GM12878 (cell line): Measurements from ENCODE around the gene ALB. TPM values are rescaled to one million over a fixed set of nuclear protein-coding genes. Genes with fewer than 3 reads are reported as not detected.

Experiments used
- ATAC-seq: fragments of 200-7000 bp; cut with Tn5 transposase; 3 replicates; pipeline ENCODE4 v1.9.1; 2020; ENCODE audit warnings: mild to moderate bottlenecking, moderate library complexity
- BruUV-seq: library from RNA; stranded (reverse); fragments of 400-500 nt; replicated peaks from 2 replicates; lab custom pipeline; 2021; lab: Mats Ljungman, UMichigan
- CTCF ChIA-PET: fragments of 300-600 bp; sonication (Branson Sonifier 250); formaldehyde crosslinking; extraction: SDS; loops from one replicate; lab custom pipeline; 2021; ENCODE audit warnings: inconsistent platforms; lab: Yijun Ruan, JAX
- POLR2A ChIA-PET: fragments of 350-600 bp; formaldehyde crosslinking; extraction: SDS; loops from one replicate; lab custom pipeline; 2021; ENCODE audit warnings: inconsistent platforms; lab: Charles Lee
- RAD21 ChIA-PET: fragments of 300-600 bp; sonication (Branson Sonifier 250); formaldehyde crosslinking; loops from one replicate; lab custom pipeline; 2023; ENCODE audit warnings: antibody characterized with exemption; ENCODE audit not compliant: unreplicated experiment; lab: Charles Lee
- SMC1A ChIA-PET: fragments of 300-600 bp; sonication (Branson Sonifier 250); formaldehyde crosslinking; loops from one replicate; lab custom pipeline; 2023; ENCODE audit not compliant: unreplicated experiment, uncharacterized antibody; lab: Charles Lee
- DNase-seq: peaks from one replicate; pipeline ENCODE4 v3.0.0-alpha.2; 2011; ENCODE audit warnings: low read depth, low spot score
- FAIRE-seq: peaks from 3 replicates; lab custom pipeline; 2011; peaks lifted over from hg19 to GRCh38; lab: Jason Lieb, UNC
- H2AFZ ChIP-seq: 2 replicates; pipeline ENCODE4 v1.6.0; 2011; ENCODE audit warnings: low read depth, low read length, control low read depth; ENCODE audit not compliant: control insufficient read depth
- H3K27ac ChIP-seq: 2 replicates; pipeline ENCODE4 v1.5.1; 2011; ENCODE audit warnings: control low read depth; ENCODE audit not compliant: control insufficient read depth, insufficient read depth
- H3K27me3 ChIP-seq, 2 experiments: replicated peaks in 1 of 2; 2 replicates each; pipeline versions ENCODE4 v1.6.0 to v1.6.1; 2011; ENCODE audit warnings: low read length in 1 of 2; ENCODE audit not compliant: control insufficient read depth in 2 of 2, insufficient read depth in 2 of 2
- H3K36me3 ChIP-seq, 2 experiments: 2 replicates each; pipeline ENCODE4 v1.5.1; 2011; ENCODE audit warnings: low read length in 1 of 2; ENCODE audit not compliant: control insufficient read depth in 2 of 2, insufficient read depth in 2 of 2
- H3K4me1 ChIP-seq: 2 replicates; pipeline ENCODE4 v1.6.1; 2011; ENCODE audit warnings: mild to moderate bottlenecking, low read length, moderate library complexity, mixed read lengths; ENCODE audit not compliant: control insufficient read depth, insufficient read depth
- H3K4me2 ChIP-seq: 2 replicates; pipeline ENCODE4 v1.6.0; 2011; ENCODE audit warnings: control low read depth; ENCODE audit not compliant: control insufficient read depth, insufficient read depth
- H3K4me3 ChIP-seq: fragments of 200-600 bp; sonication (generic); 2 replicates; pipeline ENCODE4 v1.5.1; 2016
- H3K79me2 ChIP-seq: 2 replicates; pipeline ENCODE4 v1.6.0; 2011; ENCODE audit warnings: low read length; ENCODE audit not compliant: control insufficient read depth, insufficient read depth
- H3K9ac ChIP-seq: 2 replicates; pipeline ENCODE4 v1.8.0; 2011; ENCODE audit warnings: low read length, control low read depth, mixed read lengths; ENCODE audit not compliant: control insufficient read depth, insufficient read depth
- H3K9me3 ChIP-seq: replicated peaks from 3 replicates; pipeline ENCODE4 v1.5.1; 2011; ENCODE audit warnings: mild to moderate bottlenecking, low read length; ENCODE audit not compliant: control insufficient read depth, insufficient read depth
- H4K20me1 ChIP-seq: 2 replicates; pipeline ENCODE4 v1.6.0; 2011; ENCODE audit not compliant: control insufficient read depth, insufficient read depth
- CHD4 ChIP-seq: fragments of 200-600 bp; sonication (generic); IDR thresholded peaks from 2 replicates; pipeline ENCODE4 v1.6.1; 2016; ENCODE audit warnings: mild to moderate bottlenecking
- HDAC6 ChIP-seq: fragments of 200-600 bp; sonication (generic); IDR thresholded peaks from one replicate; pipeline ENCODE4 v1.8.0; 2017; ENCODE audit warnings: antibody characterized with exemption; ENCODE audit not compliant: unreplicated experiment
- JUNB ChIP-seq: IDR thresholded peaks from 2 replicates; pipeline ENCODE4 v1.6.1; 2016; ENCODE audit warnings: antibody characterized with exemption, mild to moderate bottlenecking
- MYB ChIP-seq: fragments of 150-350 bp; IDR thresholded peaks from 2 replicates; pipeline ENCODE4 v1.6.1; 2014; ENCODE audit warnings: mild to moderate bottlenecking, low read depth, low read length, borderline replicate concordance
- NFYB ChIP-seq: IDR thresholded peaks from 2 replicates; pipeline ENCODE4 v1.6.1; 2011; ENCODE audit warnings: low read depth, mild to moderate bottlenecking, low read length, improper control_type of control experiment, moderate library complexity; ENCODE audit not compliant: insufficient read depth
- PAX5 ChIP-seq: IDR thresholded peaks from 2 replicates; pipeline ENCODE4 v1.6.1; 2011; ENCODE audit warnings: low read depth, low read length, borderline replicate concordance
- SMC3 ChIP-seq: IDR thresholded peaks from 2 replicates; pipeline ENCODE4 v1.6.1; 2011; ENCODE audit warnings: low read length, improper control_type of control experiment, borderline replicate concordance
- SUPT20H ChIP-seq: IDR thresholded peaks from 2 replicates; pipeline ENCODE4 v1.6.1; 2011; ENCODE audit warnings: low read depth, mild to moderate bottlenecking, low read length, moderate library complexity, borderline replicate concordance; ENCODE audit not compliant: control insufficient read depth
- TCF7 ChIP-seq: IDR thresholded peaks from 2 replicates; pipeline ENCODE4 v1.6.1; 2014; ENCODE audit warnings: antibody characterized with exemption, borderline replicate concordance
- ZBED1 ChIP-seq: IDR thresholded peaks from 2 replicates; pipeline ENCODE4 v1.6.1; 2016; ENCODE audit warnings: borderline replicate concordance
- ZNF217 ChIP-seq: fragments of 450-650 bp; IDR thresholded peaks from 2 replicates; pipeline ENCODE4 v1.6.1; 2017; ENCODE audit warnings: antibody characterized with exemption, mild to moderate bottlenecking
- WGBS: methylation state at CpG from one replicate; pipeline ENCODE4 v1.1.6; 2016; ENCODE audit warnings: low lambda C conversion rate; ENCODE audit not compliant: insufficient replicate concordance, insufficient coverage; ENCODE audit errors: missing lambda C conversion rate; 5-methylcytosine and 5-hydroxymethylcytosine counted together
- in situ Hi-C: fragments of 300-500 bp; cut with MboI; formaldehyde crosslinking; loops from 9 replicates; pipeline ENCODE4 v1.14.3; 2018; ENCODE audit warnings: mixed read lengths
- intact Hi-C: fragments of 100-400 bp; cut with micrococcal nuclease; formaldehyde crosslinking; loops from one replicate; pipeline ENCODE4 v1.14.2; 2022; ENCODE audit not compliant: unreplicated experiment
- polyA plus RNA-seq, 11 experiments: library from polyadenylated mRNA; depleted of rRNA in 4 of 11; unstranded in 6 of 11; stranded (reverse) in 5 of 11; fragments of >200 nt; fragmentation: Nextera tagmentation in 4 of 11; fragmentation: Illumina TruSeq in 1 of 11; extraction: Ambion mirVana in 4 of 11; extraction: Trizol in 1 of 11; gene quantifications; 1 replicate in 1 of 11; 2 replicates in 10 of 11; pipeline versions ENCODE4 v1.2.1 to v1.2.3, GENCODE V29; 2011 to 2016; ENCODE audit warnings: inconsistent platforms in 2 of 11, missing spikeins in 2 of 11, low read depth in 1 of 11
- total RNA-seq, 4 experiments: library from RNA; depleted of rRNA in 3 of 4; stranded (reverse); fragments of >200 nt in 3 of 4; fragmentation: Illumina TruSeq in 1 of 4; extraction: Trizol in 1 of 4; gene quantifications; 2 replicates each; pipeline versions ENCODE4 v1.2.1 to v1.2.3, GENCODE V29; 2013 to 2021
- TF ChIP-seq, protein P1 (sequence below): IDR thresholded peaks from 2 replicates; pipeline ENCODE4 v1.6.1; 2012; ENCODE audit warnings: low read depth, low read length, improper control_type of control experiment
- TF ChIP-seq, protein P2 (sequence below): IDR thresholded peaks from 2 replicates; pipeline ENCODE4 v1.6.1; 2011; ENCODE audit warnings: mild to moderate bottlenecking, low read depth, low read length, moderate library complexity; ENCODE audit not compliant: insufficient replicate concordance
- TF ChIP-seq, protein P3 (sequence below): fragments of 450-650 bp; IDR thresholded peaks from 2 replicates; pipeline ENCODE4 v1.6.1; 2016; ENCODE audit warnings: mild to moderate bottlenecking, moderate library complexity, borderline replicate concordance
- TF ChIP-seq, protein P4 (sequence below): fragments of 450-650 bp; IDR thresholded peaks from 2 replicates; pipeline ENCODE4 v1.6.1; 2017; ENCODE audit warnings: mild to moderate bottlenecking, low read depth, inconsistent platforms; ENCODE audit not compliant: poor library complexity, severe bottlenecking

ALB gene
- total and polyA plus RNA-seq, 10 of the 15 experiments (the other 5 are each of a cell fraction or from before 2014, with no cell fraction given) = 0.05 to 29.0 TPM; not detected in 8

DNA sequence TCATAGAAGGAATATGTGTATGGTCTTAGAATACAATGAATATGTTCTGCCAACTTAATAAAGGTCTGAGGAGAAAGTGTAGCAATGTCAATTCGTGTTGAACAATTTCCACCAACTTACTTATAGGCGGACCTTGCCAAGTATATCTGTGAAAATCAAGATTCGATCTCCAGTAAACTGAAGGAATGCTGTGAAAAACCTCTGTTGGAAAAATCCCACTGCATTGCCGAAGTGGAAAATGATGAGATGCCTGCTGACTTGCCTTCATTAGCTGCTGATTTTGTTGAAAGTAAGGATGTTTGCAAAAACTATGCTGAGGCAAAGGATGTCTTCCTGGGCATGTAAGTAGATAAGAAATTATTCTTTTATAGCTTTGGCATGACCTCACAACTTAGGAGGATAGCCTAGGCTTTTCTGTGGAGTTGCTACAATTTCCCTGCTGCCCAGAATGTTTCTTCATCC lies 9.2 kb downstream of the ALB start:
- H2AFZ ChIP-seq = no peak overlapping the region
- H3K4me1 ChIP-seq = no peaks in the 10 kb centered on the region
- in situ Hi-C loops (no loop called here), intact Hi-C loops (no loop called here)
- FAIRE-seq (no peak), DNase-seq (no peak), ATAC-seq (no peak)
- H3K79me2 ChIP-seq = no peaks in the 10 kb centered on the region
- CTCF ChIA-PET = no interaction called here
- POLR2A ChIA-PET = no interaction called here
- TF ChIP-seq JUNB (no peak), TCF7 (no peak), MYB (no peak), SUPT20H (no peak), ZNF217 (no peak), CHD4 (no peak), PAX5 (no peak), SMC3 (no peak), HDAC6 (no peak), ZBED1 (no peak), NFYB (no peak)
- TF ChIP-seq, protein P1, sequence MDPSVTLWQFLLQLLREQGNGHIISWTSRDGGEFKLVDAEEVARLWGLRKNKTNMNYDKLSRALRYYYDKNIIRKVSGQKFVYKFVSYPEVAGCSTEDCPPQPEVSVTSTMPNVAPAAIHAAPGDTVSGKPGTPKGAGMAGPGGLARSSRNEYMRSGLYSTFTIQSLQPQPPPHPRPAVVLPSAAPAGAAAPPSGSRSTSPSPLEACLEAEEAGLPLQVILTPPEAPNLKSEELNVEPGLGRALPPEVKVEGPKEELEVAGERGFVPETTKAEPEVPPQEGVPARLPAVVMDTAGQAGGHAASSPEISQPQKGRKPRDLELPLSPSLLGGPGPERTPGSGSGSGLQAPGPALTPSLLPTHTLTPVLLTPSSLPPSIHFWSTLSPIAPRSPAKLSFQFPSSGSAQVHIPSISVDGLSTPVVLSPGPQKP = no peak
- TF ChIP-seq, protein P2, sequence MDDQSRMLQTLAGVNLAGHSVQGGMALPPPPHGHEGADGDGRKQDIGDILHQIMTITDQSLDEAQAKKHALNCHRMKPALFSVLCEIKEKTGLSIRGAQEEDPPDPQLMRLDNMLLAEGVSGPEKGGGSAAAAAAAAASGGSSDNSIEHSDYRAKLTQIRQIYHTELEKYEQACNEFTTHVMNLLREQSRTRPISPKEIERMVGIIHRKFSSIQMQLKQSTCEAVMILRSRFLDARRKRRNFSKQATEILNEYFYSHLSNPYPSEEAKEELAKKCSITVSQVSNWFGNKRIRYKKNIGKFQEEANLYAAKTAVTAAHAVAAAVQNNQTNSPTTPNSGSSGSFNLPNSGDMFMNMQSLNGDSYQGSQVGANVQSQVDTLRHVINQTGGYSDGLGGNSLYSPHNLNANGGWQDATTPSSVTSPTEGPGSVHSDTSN = no peak
- TF ChIP-seq, protein P3, sequence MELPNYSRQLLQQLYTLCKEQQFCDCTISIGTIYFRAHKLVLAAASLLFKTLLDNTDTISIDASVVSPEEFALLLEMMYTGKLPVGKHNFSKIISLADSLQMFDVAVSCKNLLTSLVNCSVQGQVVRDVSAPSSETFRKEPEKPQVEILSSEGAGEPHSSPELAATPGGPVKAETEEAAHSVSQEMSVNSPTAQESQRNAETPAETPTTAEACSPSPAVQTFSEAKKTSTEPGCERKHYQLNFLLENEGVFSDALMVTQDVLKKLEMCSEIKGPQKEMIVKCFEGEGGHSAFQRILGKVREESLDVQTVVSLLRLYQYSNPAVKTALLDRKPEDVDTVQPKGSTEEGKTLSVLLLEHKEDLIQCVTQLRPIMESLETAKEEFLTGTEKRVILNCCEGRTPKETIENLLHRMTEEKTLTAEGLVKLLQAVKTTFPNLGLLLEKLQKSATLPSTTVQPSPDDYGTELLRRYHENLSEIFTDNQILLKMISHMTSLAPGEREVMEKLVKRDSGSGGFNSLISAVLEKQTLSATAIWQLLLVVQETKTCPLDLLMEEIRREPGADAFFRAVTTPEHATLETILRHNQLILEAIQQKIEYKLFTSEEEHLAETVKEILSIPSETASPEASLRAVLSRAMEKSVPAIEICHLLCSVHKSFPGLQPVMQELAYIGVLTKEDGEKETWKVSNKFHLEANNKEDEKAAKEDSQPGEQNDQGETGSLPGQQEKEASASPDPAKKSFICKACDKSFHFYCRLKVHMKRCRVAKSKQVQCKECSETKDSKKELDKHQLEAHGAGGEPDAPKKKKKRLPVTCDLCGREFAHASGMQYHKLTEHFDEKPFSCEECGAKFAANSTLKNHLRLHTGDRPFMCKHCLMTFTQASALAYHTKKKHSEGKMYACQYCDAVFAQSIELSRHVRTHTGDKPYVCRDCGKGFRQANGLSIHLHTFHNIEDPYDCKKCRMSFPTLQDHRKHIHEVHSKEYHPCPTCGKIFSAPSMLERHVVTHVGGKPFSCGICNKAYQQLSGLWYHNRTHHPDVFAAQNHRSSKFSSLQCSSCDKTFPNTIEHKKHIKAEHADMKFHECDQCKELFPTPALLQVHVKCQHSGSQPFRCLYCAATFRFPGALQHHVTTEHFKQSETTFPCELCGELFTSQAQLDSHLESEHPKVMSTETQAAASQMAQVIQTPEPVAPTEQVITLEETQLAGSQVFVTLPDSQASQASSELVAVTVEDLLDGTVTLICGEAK = no peak
- TF ChIP-seq, protein P4, sequence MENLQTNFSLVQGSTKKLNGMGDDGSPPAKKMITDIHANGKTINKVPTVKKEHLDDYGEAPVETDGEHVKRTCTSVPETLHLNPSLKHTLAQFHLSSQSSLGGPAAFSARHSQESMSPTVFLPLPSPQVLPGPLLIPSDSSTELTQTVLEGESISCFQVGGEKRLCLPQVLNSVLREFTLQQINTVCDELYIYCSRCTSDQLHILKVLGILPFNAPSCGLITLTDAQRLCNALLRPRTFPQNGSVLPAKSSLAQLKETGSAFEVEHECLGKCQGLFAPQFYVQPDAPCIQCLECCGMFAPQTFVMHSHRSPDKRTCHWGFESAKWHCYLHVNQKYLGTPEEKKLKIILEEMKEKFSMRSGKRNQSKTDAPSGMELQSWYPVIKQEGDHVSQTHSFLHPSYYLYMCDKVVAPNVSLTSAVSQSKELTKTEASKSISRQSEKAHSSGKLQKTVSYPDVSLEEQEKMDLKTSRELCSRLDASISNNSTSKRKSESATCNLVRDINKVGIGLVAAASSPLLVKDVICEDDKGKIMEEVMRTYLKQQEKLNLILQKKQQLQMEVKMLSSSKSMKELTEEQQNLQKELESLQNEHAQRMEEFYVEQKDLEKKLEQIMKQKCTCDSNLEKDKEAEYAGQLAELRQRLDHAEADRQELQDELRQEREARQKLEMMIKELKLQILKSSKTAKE = no peak
- H3K27me3 ChIP-seq = peaks cover 0 to 3% of the 10 kb centered on the region in 2 experiments; a peak in 1 of 4 replicates
- H3K4me3 ChIP-seq = no peak overlapping the region
- H3K27ac ChIP-seq = no peak overlapping the region
- no peak overlapping the region for H3K4me2 ChIP-seq
- H4K20me1 ChIP-seq = no peaks in the 10 kb centered on the region
- H3K9ac ChIP-seq = no peak overlapping the region
- no peaks in the 10 kb centered on the region for H3K9me3 ChIP-seq
- SMC1A ChIA-PET = interaction anchor here (1.2 kb wide), 1 partner anchor 19 kb away, joined by 3 read pairs; no protein-coding TSS in a partner anchor
- 21% methylated on average over 4 of the region's 4 CpGs for WGBS
- RAD21 ChIA-PET = no interaction called here
- BruUV-seq = no TSS peak
- no peaks in the 10 kb centered on the region for H3K36me3 ChIP-seq
